ENCODE data around the gene MRPL4. TPM values are rescaled to one million over a fixed set of nuclear protein-coding genes. Genes with fewer than 3 reads are reported as not detected.

Gene MRPL4
- total and polyA plus RNA-seq, 2 of the 13 experiments (the other 11 are each of a cell fraction or from before 2014, with no cell fraction given): 40.6 to 42.5 TPM

- Histone ChIP-seq H3K4me1 (ENCODE audit: insufficient read depth, low read length) (peaks cover 18% of the 10 kb centered on the region), H3K4me3 (replicated peaks in 1 of 3; ENCODE audit: insufficient read depth in 1 of 3, low read depth in 2 of 3, low read length in 3 of 3) (no peak overlapping the region), H4K20me1 (ENCODE audit: insufficient read depth, low read length) (no peaks in the 10 kb centered on the region), H3K9me3 (ENCODE audit: low read length) (no peaks in the 10 kb centered on the region), H2AFZ (ENCODE audit: low read length) (no peak overlapping the region), H3K79me2 (ENCODE audit: insufficient read depth, low read length) (no peaks in the 10 kb centered on the region), H3K27ac (ENCODE audit: extremely low read length, insufficient read depth, low read length) (no peak overlapping the region), H3K27me3 (ENCODE audit: control insufficient read depth in 1 of 2, insufficient read depth in 2 of 2, low read length in 2 of 2) (no peaks in the 10 kb centered on the region; a peak in 2 of 5 replicates), H3K4me2 (ENCODE audit: low read depth, low read length) (no peak overlapping the region), H3K9ac (ENCODE audit: insufficient read depth, low read depth, low read length) (no peak overlapping the region), H3K36me3 (replicated peaks in 1 of 2; ENCODE audit: control insufficient read depth in 1 of 2, insufficient read depth in 2 of 2, low read length in 2 of 2) (no peaks in the 10 kb centered on the region)
- BruUV-seq (replicated peaks): no TSS peak
- in situ Hi-C loops (cut with HindIII; ENCODE audit: extremely low pct_ligation_motif_present, low pct_unique_long_range_greater_than_20kb): no loop called here
- CTCF ChIA-PET (ENCODE audit: low intra/inter-chr PET ratio, low total read pairs): no interaction called here
- ATAC-seq (no peak), DNase-seq (ENCODE audit: low spot score) (no peak), FAIRE-seq (no peak)
- TF ChIP-seq GABPB1 (CRISPR knock-in tag; IDR thresholded peaks at IDR 0.05) (no peak), FOXA3 (CRISPR knock-in tag; IDR thresholded peaks at IDR 0.05) (no peak), ZNF142 (CRISPR knock-in tag; IDR thresholded peaks at IDR 0.05) (no peak), ZNF234 (CRISPR knock-in tag; conservative IDR thresholded peaks at IDR 0.05) (no peak), ZIK1 (CRISPR knock-in tag; IDR thresholded peaks at IDR 0.05; ENCODE audit: borderline replicate concordance, low read depth) (no peak), ESRRA (CRISPR knock-in tag; IDR thresholded peaks at IDR 0.05; ENCODE audit: low read depth) (no peak), BCLAF1 (IDR thresholded peaks at IDR 0.05) (no peak), GMEB1 (CRISPR knock-in tag; IDR thresholded peaks at IDR 0.05; ENCODE audit: borderline replicate concordance) (no peak)
- WGBS (ENCODE audit: low lambda C conversion rate): 67% methylated on average over 5 of the region's 5 CpGs
- POLR2A ChIA-PET: interaction anchor here (0.8 kb wide), 1 partner anchor 8 kb away, joined by 3 read pairs; no protein-coding TSS in a partner anchor
- intact Hi-C loops (cut with micrococcal nuclease; ENCODE audit: unreplicated experiment): no loop called here
Observed at GRCh38 chr19:10214784-10215183, 37.2 kb upstream of the MRPL4 start.

Data from HepG2 (cell line).